Caco-2 (cell line): Measurements from ENCODE around the gene JMJD6. TPM values are rescaled to one million over a fixed set of nuclear protein-coding genes. Genes with fewer than 3 reads are reported as not detected.

Experiments used
- BruUV-seq: library from RNA; stranded (reverse); fragments of 400-500 nt; replicated peaks from 2 replicates; lab custom pipeline; 2021; lab: Mats Ljungman, UMichigan
- CTCF ChIA-PET: fragments of 300-600 bp; sonication (Branson Sonifier 250); formaldehyde crosslinking; loops from one replicate; lab custom pipeline; 2022; ENCODE audit warnings: antibody characterized with exemption; lab: Charles Lee
- POLR2A ChIA-PET: fragments of 300-600 bp; sonication (Branson Sonifier 250); formaldehyde crosslinking; loops from one replicate; lab custom pipeline; 2022; ENCODE audit warnings: antibody characterized with exemption; lab: Charles Lee
- DNase-seq, 2 experiments: peaks; one replicate each; pipeline versions ENCODE4 v3.0.0 to v3.0.0-alpha.2; 2020 to 2022
- H3K27me3 ChIP-seq: replicated peaks from 2 replicates; pipeline ENCODE4 v1.6.0; 2011; ENCODE audit warnings: low read length; ENCODE audit not compliant: control insufficient read depth, insufficient read depth
- H3K36me3 ChIP-seq: 2 replicates; pipeline ENCODE4 v1.5.1; 2011; ENCODE audit warnings: low read length; ENCODE audit not compliant: control insufficient read depth, insufficient read depth
- H3K4me1 ChIP-seq: fragments of 250-450 bp; sonication (Bioruptor Pico); 2 replicates; pipeline ENCODE4 v1.5.1; 2020; ENCODE audit warnings: mild to moderate bottlenecking
- H3K4me3 ChIP-seq: 2 replicates; pipeline ENCODE4 v1.5.1; 2011; ENCODE audit warnings: low read depth, mild to moderate bottlenecking, control low read depth, low read length
- H3K9me3 ChIP-seq: fragments of 250-450 bp; sonication (Bioruptor Pico); 2 replicates; pipeline ENCODE4 v1.5.1; 2020; ENCODE audit warnings: mild to moderate bottlenecking, moderate library complexity
- H3K27ac Mint-ChIP-seq: one replicate; pipeline ENCODE4 v1.8.0; 2022; ENCODE audit warnings: mixed read lengths; ENCODE audit not compliant: unreplicated experiment
- H3K27me3 Mint-ChIP-seq: one replicate; pipeline ENCODE4 v1.8.0; 2022; ENCODE audit warnings: mixed read lengths; ENCODE audit not compliant: insufficient read depth, unreplicated experiment
- H3K36me3 Mint-ChIP-seq: one replicate; pipeline ENCODE4 v1.8.0; 2022; ENCODE audit warnings: mild to moderate bottlenecking, mixed read lengths; ENCODE audit not compliant: insufficient read depth, unreplicated experiment
- H3K4me1 Mint-ChIP-seq: one replicate; pipeline ENCODE4 v1.8.0; 2022; ENCODE audit warnings: low read depth, mixed read lengths; ENCODE audit not compliant: unreplicated experiment
- H3K4me3 Mint-ChIP-seq: one replicate; pipeline ENCODE4 v1.8.0; 2022; ENCODE audit warnings: mild to moderate bottlenecking, moderate library complexity, mixed read lengths; ENCODE audit not compliant: unreplicated experiment
- H3K9me3 Mint-ChIP-seq: one replicate; pipeline ENCODE4 v1.8.0; 2022; ENCODE audit warnings: mixed read lengths; ENCODE audit not compliant: unreplicated experiment
- intact Hi-C: fragments of 100-400 bp; cut with micrococcal nuclease; formaldehyde crosslinking; loops from one replicate; pipeline ENCODE4 v1.10.0; 2022; ENCODE audit not compliant: unreplicated experiment
- total RNA-seq: library from RNA; stranded (reverse); gene quantifications from 2 replicates; pipeline ENCODE4 v1.2.3, GENCODE V29; 2022
- TF ChIP-seq, protein P1 (sequence below), 2 experiments: fragments of 200-600 bp in 1 of 2; IDR thresholded peaks; 1 replicate in 1 of 2; 2 replicates in 1 of 2; pipeline versions ENCODE4 v1.5.1 to v1.8.0; 2011 to 2022; ENCODE audit warnings: antibody characterized with exemption in 1 of 2, control low read depth in 1 of 2, inconsistent platforms in 1 of 2, low read depth in 1 of 2, low read length in 1 of 2, mild to moderate bottlenecking in 1 of 2, moderate library complexity in 1 of 2; ENCODE audit not compliant: insufficient read depth in 1 of 2, severe bottlenecking in 1 of 2, unreplicated experiment in 1 of 2

Gene JMJD6
- total RNA-seq, 1 experiment from 2014 or later: 37.4 TPM

DNA sequence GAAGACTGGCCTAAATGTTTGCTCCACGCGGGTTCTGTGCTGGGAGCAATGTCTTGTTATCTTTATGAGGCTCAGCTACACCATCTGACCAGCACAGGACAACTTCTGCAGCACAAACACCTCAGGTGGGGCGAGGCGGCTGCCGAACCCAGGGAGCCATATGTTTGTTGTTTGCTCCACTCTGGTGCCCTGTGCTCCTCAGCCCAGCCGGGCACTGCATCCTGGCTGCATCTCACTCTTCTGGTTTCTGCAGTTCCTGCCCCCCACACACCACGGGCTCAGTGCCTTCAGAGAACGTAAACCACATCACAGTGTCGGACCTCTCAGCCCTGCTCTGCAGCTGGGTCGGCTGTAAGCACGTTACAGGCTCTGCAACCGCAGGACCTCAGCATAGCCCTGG, 48.1 kb downstream of the JMJD6 start:
- ChIA-PET POLR2A (interaction anchor here (0.6 kb wide), 2 partner anchors 24 to 84 kb away, joined by 4 read pairs; no protein-coding TSS in a partner anchor), CTCF (interaction anchor here (0.6 kb wide), 3 partner anchors 29 to 106 kb away, joined by 3 read pairs; no protein-coding TSS in a partner anchor)
- BruUV-seq: no TSS peak
- no peaks in the 10 kb centered on the region for H3K27me3 Mint-ChIP-seq
- peaks cover 8% of the 10 kb centered on the region; the same call in 1 of the 2 replicates for H3K4me1 ChIP-seq
- intact Hi-C loops: no loop called here
- no peak overlapping the region for H3K4me3 Mint-ChIP-seq
- no peaks in the 10 kb centered on the region for H3K9me3 Mint-ChIP-seq
- no peaks in the 10 kb centered on the region for H3K27me3 ChIP-seq
- no peaks in the 10 kb centered on the region for H3K9me3 ChIP-seq
- H3K4me1 Mint-ChIP-seq: peaks cover 8% of the 10 kb centered on the region
- DNase-seq: no peak
- no peak overlapping the region for H3K4me3 ChIP-seq
- H3K36me3 Mint-ChIP-seq: peaks cover 20% of the 10 kb centered on the region
- H3K27ac Mint-ChIP-seq: no peak overlapping the region
- no peaks in the 10 kb centered on the region; the same call in 1 of the 2 replicates for H3K36me3 ChIP-seq
- TF ChIP-seq, protein P1, sequence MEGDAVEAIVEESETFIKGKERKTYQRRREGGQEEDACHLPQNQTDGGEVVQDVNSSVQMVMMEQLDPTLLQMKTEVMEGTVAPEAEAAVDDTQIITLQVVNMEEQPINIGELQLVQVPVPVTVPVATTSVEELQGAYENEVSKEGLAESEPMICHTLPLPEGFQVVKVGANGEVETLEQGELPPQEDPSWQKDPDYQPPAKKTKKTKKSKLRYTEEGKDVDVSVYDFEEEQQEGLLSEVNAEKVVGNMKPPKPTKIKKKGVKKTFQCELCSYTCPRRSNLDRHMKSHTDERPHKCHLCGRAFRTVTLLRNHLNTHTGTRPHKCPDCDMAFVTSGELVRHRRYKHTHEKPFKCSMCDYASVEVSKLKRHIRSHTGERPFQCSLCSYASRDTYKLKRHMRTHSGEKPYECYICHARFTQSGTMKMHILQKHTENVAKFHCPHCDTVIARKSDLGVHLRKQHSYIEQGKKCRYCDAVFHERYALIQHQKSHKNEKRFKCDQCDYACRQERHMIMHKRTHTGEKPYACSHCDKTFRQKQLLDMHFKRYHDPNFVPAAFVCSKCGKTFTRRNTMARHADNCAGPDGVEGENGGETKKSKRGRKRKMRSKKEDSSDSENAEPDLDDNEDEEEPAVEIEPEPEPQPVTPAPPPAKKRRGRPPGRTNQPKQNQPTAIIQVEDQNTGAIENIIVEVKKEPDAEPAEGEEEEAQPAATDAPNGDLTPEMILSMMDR (IDR thresholded peaks at IDR 0.05; ENCODE audit: insufficient read depth in 1 of 2, low read depth in 1 of 2, low read length in 1 of 2, severe bottlenecking in 1 of 2, unreplicated experiment in 1 of 2): no peak

DNA sequence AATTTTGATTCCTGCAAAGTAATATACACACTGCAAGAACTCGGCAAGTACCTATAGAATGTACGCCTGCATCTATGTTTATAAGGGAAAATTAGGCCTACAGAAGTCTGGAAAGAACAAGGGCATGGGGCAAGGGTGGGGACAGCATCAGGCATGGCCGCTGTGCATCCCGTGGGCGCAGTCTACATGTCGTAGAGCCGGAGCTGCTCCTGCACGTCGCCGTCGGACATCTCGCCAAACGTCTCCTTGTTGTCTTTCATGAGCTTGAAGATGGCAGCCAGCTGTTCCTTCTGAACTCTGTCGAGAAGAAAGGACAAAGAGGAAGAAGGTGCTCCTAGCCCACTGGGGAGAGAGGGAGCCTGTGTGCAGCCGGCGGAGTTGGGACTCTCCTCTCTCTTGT, 49.0 kb downstream of the JMJD6 start:
- TF ChIP-seq, protein P1 (IDR thresholded peaks at IDR 0.05; ENCODE audit: insufficient read depth in 1 of 2, low read depth in 1 of 2, low read length in 1 of 2, severe bottlenecking in 1 of 2, unreplicated experiment in 1 of 2): no peak
- ChIA-PET POLR2A (interaction anchor here (0.6 kb wide), 1 partner anchor 25 kb away, joined by 4 read pairs; no protein-coding TSS in a partner anchor), CTCF (interaction anchor here (0.6 kb wide), 1 partner anchor 29 kb away, joined by 3 read pairs; no protein-coding TSS in a partner anchor)
- Histone ChIP-seq H3K4me1 (peaks cover 16% of the 10 kb centered on the region; the same call in 1 of the 2 replicates), H3K36me3 (no peaks in the 10 kb centered on the region), H3K27me3 (no peaks in the 10 kb centered on the region), H3K9me3 (no peaks in the 10 kb centered on the region), H3K4me3 (no peak overlapping the region)
- no peak overlapping the region for H3K27ac Mint-ChIP-seq
- BruUV-seq: no TSS peak
- no peak overlapping the region for H3K4me3 Mint-ChIP-seq
- no peaks in the 10 kb centered on the region for H3K9me3 Mint-ChIP-seq
- peaks cover 16% of the 10 kb centered on the region for H3K36me3 Mint-ChIP-seq
- intact Hi-C loops: no loop called here
- H3K4me1 Mint-ChIP-seq: peaks cover 14% of the 10 kb centered on the region
- DNase-seq: no peak
- H3K27me3 Mint-ChIP-seq: no peaks in the 10 kb centered on the region

DNA sequence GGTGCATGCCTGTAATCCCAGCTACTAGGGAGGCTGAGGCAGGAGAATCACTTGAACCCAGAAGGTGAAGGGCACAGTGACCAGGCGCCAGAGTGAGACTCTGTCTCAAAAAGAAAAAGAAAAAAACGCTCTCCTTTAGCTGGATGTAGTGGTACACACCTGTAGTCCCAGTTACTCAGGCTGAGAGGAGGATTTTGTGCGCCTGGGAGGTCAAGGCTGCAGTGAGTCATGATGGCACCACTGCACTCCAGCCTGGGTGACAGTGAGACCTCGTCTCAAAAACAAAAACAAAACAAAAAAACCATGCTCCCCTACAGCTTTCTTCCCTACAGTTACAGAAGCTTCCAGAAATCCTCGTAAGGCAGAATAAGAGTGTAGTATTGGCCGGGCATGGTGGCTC, 49.8 kb downstream of the JMJD6 start:
- Mint-ChIP-seq H3K27ac (no peak overlapping the region), H3K4me1 (peaks cover 16% of the 10 kb centered on the region), H3K9me3 (no peaks in the 10 kb centered on the region), H3K27me3 (no peaks in the 10 kb centered on the region), H3K36me3 (peaks cover 15% of the 10 kb centered on the region), H3K4me3 (no peak overlapping the region)
- no peaks in the 10 kb centered on the region for H3K27me3 ChIP-seq
- BruUV-seq: no TSS peak
- intact Hi-C loops: no loop called here
- no peaks in the 10 kb centered on the region for H3K9me3 ChIP-seq
- TF ChIP-seq, protein P1 (IDR thresholded peaks at IDR 0.05; ENCODE audit: insufficient read depth in 1 of 2, low read depth in 1 of 2, low read length in 1 of 2, severe bottlenecking in 1 of 2, unreplicated experiment in 1 of 2): no peak
- no peak for DNase-seq
- H3K36me3 ChIP-seq: no peaks in the 10 kb centered on the region
- ChIA-PET CTCF (no interaction called here), POLR2A (no interaction called here)
- H3K4me3 ChIP-seq: no peak overlapping the region
- H3K4me1 ChIP-seq: peaks cover 16% of the 10 kb centered on the region; the same call in 1 of the 2 replicates
